ENCODE data around the gene DIAPH2. TPM values are rescaled to one million over a fixed set of nuclear protein-coding genes. Genes with fewer than 3 reads are reported as not detected.

Gene DIAPH2
- total RNA-seq, 1 donor from 2014 or later: 7.9 TPM

GRCh38 chrX:96883608-96884007 lies 199.0 kb downstream of the DIAPH2 start, which contains the start of gene RPA4:
Gene RPA4, plus strand, starts transcription at chrX:96883908. Its CDS starts 403 bp downstream, at chrX:96884311.
- no peak within 1 kb of the TSS for H3K4me3 ChIP-seq (ENCODE audit: low read depth, low read length)
- no peak for TF ChIP-seq CTCF (IDR thresholded peaks at IDR 0.05; ENCODE audit: insufficient read depth, low read length, severe bottlenecking)
- H3K36me3 ChIP-seq (ENCODE audit: control insufficient read depth, insufficient read depth, low read length): no peaks in the 10 kb centered on the region
- FAIRE-seq (no peak), DNase-seq (ENCODE audit: low read depth) (no peak)
- H3K27me3 ChIP-seq (ENCODE audit: control insufficient read depth, insufficient read depth, low read length): no peaks in the 10 kb centered on the region

DNA sequence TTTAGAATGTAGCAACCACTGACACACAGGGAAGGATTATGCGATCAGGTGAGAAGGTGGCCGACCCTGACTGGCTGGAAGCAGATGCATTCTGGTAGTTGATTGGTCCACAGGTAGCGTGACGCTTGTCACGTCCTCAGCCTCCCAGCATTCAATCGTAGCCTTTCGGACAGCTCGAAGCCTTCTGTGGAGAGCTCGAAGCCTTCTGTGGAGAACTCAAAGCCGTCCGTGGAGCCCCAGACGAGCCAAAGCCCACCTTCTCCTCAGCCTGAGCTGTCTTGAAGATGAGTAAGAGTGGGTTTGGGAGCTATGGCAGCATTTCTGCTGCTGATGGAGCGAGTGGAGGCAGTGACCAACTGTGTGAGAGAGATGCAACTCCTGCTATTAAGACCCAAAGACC lies 199.4 kb downstream of the DIAPH2 start:
- no peak for TF ChIP-seq CTCF (IDR thresholded peaks at IDR 0.05; ENCODE audit: insufficient read depth, low read length, severe bottlenecking)
- FAIRE-seq (no peak), DNase-seq (ENCODE audit: low read depth) (no peak)
- no peaks in the 10 kb centered on the region for H3K27me3 ChIP-seq (ENCODE audit: control insufficient read depth, insufficient read depth, low read length)
- no peaks in the 10 kb centered on the region for H3K36me3 ChIP-seq (ENCODE audit: control insufficient read depth, insufficient read depth, low read length)
- no peak overlapping the region for H3K4me3 ChIP-seq (ENCODE audit: low read depth, low read length)

DNA sequence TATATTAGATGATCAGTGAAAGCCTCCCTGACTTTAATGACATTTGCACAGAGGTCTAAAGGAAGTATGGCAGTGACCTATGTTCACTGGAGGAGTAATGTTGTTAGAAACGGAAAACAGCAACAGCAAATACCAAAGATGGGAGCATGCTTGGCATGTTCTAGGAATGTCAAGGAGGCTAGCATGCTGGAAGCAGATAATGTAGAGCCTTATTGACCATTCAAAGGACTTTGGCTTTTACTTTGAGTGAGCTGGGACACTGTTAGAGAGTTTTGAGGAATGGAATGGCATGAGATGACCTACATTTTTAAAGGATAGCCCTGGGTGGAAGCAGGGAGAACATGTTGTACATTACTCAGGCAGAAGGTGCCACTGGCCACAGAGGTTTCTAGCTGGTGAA lies 205.1 kb downstream of the DIAPH2 start:
- Histone ChIP-seq H3K4me3 (ENCODE audit: low read depth, low read length) (no peak overlapping the region), H3K36me3 (ENCODE audit: control insufficient read depth, insufficient read depth, low read length) (no peaks in the 10 kb centered on the region), H3K27me3 (ENCODE audit: control insufficient read depth, insufficient read depth, low read length) (no peaks in the 10 kb centered on the region)
- no peak for FAIRE-seq
- TF ChIP-seq CTCF (IDR thresholded peaks at IDR 0.05; ENCODE audit: insufficient read depth, low read length, severe bottlenecking): no peak
- no peak for DNase-seq (ENCODE audit: low read depth)

- no peak for FAIRE-seq
Observed at GRCh38 chrX:96906741-96907140, 222.1 kb downstream of the DIAPH2 start.

GRCh38 chrX:96907516-96908272 lies 223.1 kb downstream of the DIAPH2 start:
- DNase-seq (ENCODE audit: low read depth) (no peak), FAIRE-seq (no peak)
- no peak for TF ChIP-seq CTCF (IDR thresholded peaks at IDR 0.05; ENCODE audit: insufficient read depth, low read length, severe bottlenecking)
- no peaks in the 10 kb centered on the region for H3K36me3 ChIP-seq (ENCODE audit: control insufficient read depth, insufficient read depth, low read length)
- no peaks in the 10 kb centered on the region for H3K27me3 ChIP-seq (ENCODE audit: control insufficient read depth, insufficient read depth, low read length)
- no peak overlapping the region for H3K4me3 ChIP-seq (ENCODE audit: low read depth, low read length)

More at GRCh38 chrX:96906741-96907140, 222.1 kb downstream of the DIAPH2 start:
- no peak for TF ChIP-seq CTCF (IDR thresholded peaks at IDR 0.05; ENCODE audit: insufficient read depth, low read length, severe bottlenecking)
- DNase-seq (ENCODE audit: low read depth): no peak
- Histone ChIP-seq H3K36me3 (ENCODE audit: control insufficient read depth, insufficient read depth, low read length) (no peaks in the 10 kb centered on the region), H3K27me3 (ENCODE audit: control insufficient read depth, insufficient read depth, low read length) (no peaks in the 10 kb centered on the region), H3K4me3 (ENCODE audit: low read depth, low read length) (no peak overlapping the region)

DNA sequence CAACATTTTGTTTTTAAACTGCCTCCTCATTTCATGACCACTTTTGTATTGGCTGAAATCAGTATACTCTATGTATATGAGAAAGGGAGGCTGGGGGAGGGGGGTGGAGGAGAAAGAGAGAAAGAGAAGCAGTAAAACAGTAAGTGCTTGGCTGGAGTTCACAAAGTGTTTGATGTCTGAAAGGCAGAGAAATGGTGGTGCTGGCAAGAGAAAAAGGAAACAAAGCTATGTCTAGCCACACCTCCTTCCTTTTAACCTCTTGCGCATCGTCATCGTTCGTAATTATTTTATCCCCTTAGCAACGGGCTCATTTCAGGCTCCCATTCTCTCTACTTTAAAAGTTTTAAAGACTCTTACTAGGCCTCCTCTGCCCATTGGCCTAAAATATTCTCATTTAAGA lies 224.6 kb downstream of the DIAPH2 start:
- Histone ChIP-seq H3K27me3 (ENCODE audit: control insufficient read depth, insufficient read depth, low read length) (no peaks in the 10 kb centered on the region), H3K36me3 (ENCODE audit: control insufficient read depth, insufficient read depth, low read length) (no peaks in the 10 kb centered on the region), H3K4me3 (ENCODE audit: low read depth, low read length) (no peak overlapping the region)
- DNase-seq (ENCODE audit: low read depth): no peak
- no peak for TF ChIP-seq CTCF (IDR thresholded peaks at IDR 0.05; ENCODE audit: insufficient read depth, low read length, severe bottlenecking)
- no peak for FAIRE-seq
